ENCODE results near the gene OXER1. TPM values are rescaled to one million over a fixed set of nuclear protein-coding genes. Genes with fewer than 3 reads are reported as not detected.

OXER1 gene
- total and polyA plus RNA-seq, 2 experiments from 2014 or later, result not detected

GRCh38 chr2:42754021-42754775 lies 9.7 kb downstream of the OXER1 start:
- in situ Hi-C loops (cut with MboI), result no loop called here
- no peaks in the 10 kb centered on the region for H3K27me3 ChIP-seq (replicated peaks; ENCODE audit: insufficient read depth)
- no peaks in the 10 kb centered on the region for H3K36me3 ChIP-seq (ENCODE audit: low read depth)
- no peaks in the 10 kb centered on the region for H3K9me2 ChIP-seq (ENCODE audit: insufficient read depth)
- H3K79me2 ChIP-seq (ENCODE audit: insufficient read depth), result no peaks in the 10 kb centered on the region
- WGBS, 2 experiments (ENCODE audit: low coverage in 1 of 2, low lambda C conversion rate in 2 of 2, missing lambda C conversion rate in 2 of 2), result 29 to 34% methylated on average over 11 of the region's 11 CpGs
- peaks cover 13% of the 10 kb centered on the region; the same call in 1 of the 2 replicates for H3F3A ChIP-seq (ENCODE audit: insufficient read depth)
- DNase-seq, result peak; percentile 71
- TF ChIP-seq EZH2 (IDR thresholded peaks at IDR 0.05; ENCODE audit: insufficient read depth, poor library complexity, severe bottlenecking), result no peak
- no peak for TF ChIP-seq EZH2phosphoT487 (IDR thresholded peaks at IDR 0.05; ENCODE audit: insufficient read depth, low read depth)
- H2AFZ ChIP-seq, result peak overlapping the region; percentile 66; the same call in 1 of the 2 replicates
- peak overlapping the region; percentile 62; the same call in 1 of the 2 replicates for H3K9ac ChIP-seq
- H3K9me3 ChIP-seq (ENCODE audit: low read depth), result no peaks in the 10 kb centered on the region
- peak overlapping the region; percentile 55 for H3K27ac ChIP-seq
- H3K4me1 ChIP-seq (ENCODE audit: insufficient read depth), result peaks cover 23% of the 10 kb centered on the region
- no peak overlapping the region for H3K4me2 ChIP-seq (ENCODE audit: unreplicated experiment)
- H3K4me3 ChIP-seq, result no peak overlapping the region
- H4K20me1 ChIP-seq (ENCODE audit: insufficient read depth), result no peaks in the 10 kb centered on the region

GRCh38 chr2:42752816-42753813 lies 10.8 kb downstream of the OXER1 start:
- H3K4me2 ChIP-seq (ENCODE audit: unreplicated experiment), result no peak overlapping the region
- TF ChIP-seq EZH2phosphoT487 (IDR thresholded peaks at IDR 0.05; ENCODE audit: insufficient read depth, low read depth), result no peak
- no peak for TF ChIP-seq EZH2 (IDR thresholded peaks at IDR 0.05; ENCODE audit: insufficient read depth, poor library complexity, severe bottlenecking)
- H3K9me2 ChIP-seq (ENCODE audit: insufficient read depth), result no peaks in the 10 kb centered on the region
- H3K79me2 ChIP-seq (ENCODE audit: insufficient read depth), result no peaks in the 10 kb centered on the region
- H3K4me3 ChIP-seq, result no peak overlapping the region
- H2AFZ ChIP-seq, result no peak overlapping the region
- in situ Hi-C loops (cut with MboI), result no loop called here
- H3K36me3 ChIP-seq (ENCODE audit: low read depth), result no peaks in the 10 kb centered on the region; the same call in 1 of the 2 replicates
- no peak overlapping the region for H3K9ac ChIP-seq
- 82% methylated on average over 24 of the region's 24 CpGs for WGBS, 2 experiments (ENCODE audit: low coverage in 1 of 2, low lambda C conversion rate in 2 of 2, missing lambda C conversion rate in 2 of 2)
- no peak overlapping the region for H3K27ac ChIP-seq
- no peak for DNase-seq
- H3K9me3 ChIP-seq (ENCODE audit: low read depth), result no peaks in the 10 kb centered on the region
- H3K4me1 ChIP-seq (ENCODE audit: insufficient read depth), result peaks cover 23% of the 10 kb centered on the region
- H3F3A ChIP-seq (ENCODE audit: insufficient read depth), result peaks cover 13% of the 10 kb centered on the region; the same call in 1 of the 2 replicates
- H3K27me3 ChIP-seq (replicated peaks; ENCODE audit: insufficient read depth), result no peaks in the 10 kb centered on the region
- H4K20me1 ChIP-seq (ENCODE audit: insufficient read depth), result no peaks in the 10 kb centered on the region

- TF ChIP-seq EZH2 (IDR thresholded peaks at IDR 0.05; ENCODE audit: insufficient read depth, poor library complexity, severe bottlenecking) (no peak), EZH2phosphoT487 (IDR thresholded peaks at IDR 0.05; ENCODE audit: insufficient read depth, low read depth) (no peak)
- H3K4me3 ChIP-seq, result no peak overlapping the region
Measured at GRCh38 chr2:42752314-42752713, 11.6 kb downstream of the OXER1 start.

GRCh38 chr2:42748840-42749239 lies 15.1 kb downstream of the OXER1 start:
- H3K4me1 ChIP-seq (ENCODE audit: insufficient read depth), result peaks cover 18% of the 10 kb centered on the region
- no peaks in the 10 kb centered on the region; the same call in 1 of the 2 replicates for H3K36me3 ChIP-seq (ENCODE audit: low read depth)
- no peak overlapping the region for H2AFZ ChIP-seq
- no peak overlapping the region for H3K4me2 ChIP-seq (ENCODE audit: unreplicated experiment)
- H3K4me3 ChIP-seq, result no peak overlapping the region
- H3K27me3 ChIP-seq (replicated peaks; ENCODE audit: insufficient read depth), result no peaks in the 10 kb centered on the region
- in situ Hi-C loops (cut with MboI), result no loop called here
- H3K9me3 ChIP-seq (ENCODE audit: low read depth), result no peaks in the 10 kb centered on the region
- WGBS, 2 experiments (ENCODE audit: low coverage in 1 of 2, low lambda C conversion rate in 2 of 2, missing lambda C conversion rate in 2 of 2), result 92 to 98% methylated on average over 4 of the region's 4 CpGs
- no peak overlapping the region for H3K9ac ChIP-seq
- H3K79me2 ChIP-seq (ENCODE audit: insufficient read depth), result no peaks in the 10 kb centered on the region
- no peak for TF ChIP-seq EZH2phosphoT487 (IDR thresholded peaks at IDR 0.05; ENCODE audit: insufficient read depth, low read depth)
- TF ChIP-seq EZH2 (IDR thresholded peaks at IDR 0.05; ENCODE audit: insufficient read depth, poor library complexity, severe bottlenecking), result no peak
- H3K27ac ChIP-seq, result no peak overlapping the region
- H3F3A ChIP-seq (ENCODE audit: insufficient read depth), result peaks cover 7% of the 10 kb centered on the region; the same call in 1 of the 2 replicates
- no peaks in the 10 kb centered on the region for H3K9me2 ChIP-seq (ENCODE audit: insufficient read depth)
- no peak for DNase-seq
- no peaks in the 10 kb centered on the region for H4K20me1 ChIP-seq (ENCODE audit: insufficient read depth)

More at GRCh38 chr2:42752314-42752713, 11.6 kb downstream of the OXER1 start:
- no peak overlapping the region for H3K4me2 ChIP-seq (ENCODE audit: unreplicated experiment)
- H3F3A ChIP-seq (ENCODE audit: insufficient read depth), result peaks cover 13% of the 10 kb centered on the region; the same call in 1 of the 2 replicates
- no peaks in the 10 kb centered on the region for H3K27me3 ChIP-seq (replicated peaks; ENCODE audit: insufficient read depth)
- no peaks in the 10 kb centered on the region for H4K20me1 ChIP-seq (ENCODE audit: insufficient read depth)
- H3K4me1 ChIP-seq (ENCODE audit: insufficient read depth), result peaks cover 23% of the 10 kb centered on the region
- no peaks in the 10 kb centered on the region for H3K9me3 ChIP-seq (ENCODE audit: low read depth)
- H3K79me2 ChIP-seq (ENCODE audit: insufficient read depth), result no peaks in the 10 kb centered on the region
- H3K36me3 ChIP-seq (ENCODE audit: low read depth), result no peaks in the 10 kb centered on the region; the same call in 1 of the 2 replicates
- H3K9ac ChIP-seq, result no peak overlapping the region
- no peaks in the 10 kb centered on the region for H3K9me2 ChIP-seq (ENCODE audit: insufficient read depth)
- H2AFZ ChIP-seq, result no peak overlapping the region
- in situ Hi-C loops (cut with MboI), result no loop called here
- H3K27ac ChIP-seq, result no peak overlapping the region
- peak; percentile 16 for DNase-seq
- 75 to 83% methylated on average over 2 of the region's 2 CpGs for WGBS, 2 experiments (ENCODE audit: low coverage in 1 of 2, low lambda C conversion rate in 2 of 2, missing lambda C conversion rate in 2 of 2)

Data from GM23248 (cell line).